ENCODE measurements around the gene IMPDH1.
A peak's percentile ranks its signal among the peaks of the same experiment; 100 is the strongest.

IMPDH1 gene

DNA sequence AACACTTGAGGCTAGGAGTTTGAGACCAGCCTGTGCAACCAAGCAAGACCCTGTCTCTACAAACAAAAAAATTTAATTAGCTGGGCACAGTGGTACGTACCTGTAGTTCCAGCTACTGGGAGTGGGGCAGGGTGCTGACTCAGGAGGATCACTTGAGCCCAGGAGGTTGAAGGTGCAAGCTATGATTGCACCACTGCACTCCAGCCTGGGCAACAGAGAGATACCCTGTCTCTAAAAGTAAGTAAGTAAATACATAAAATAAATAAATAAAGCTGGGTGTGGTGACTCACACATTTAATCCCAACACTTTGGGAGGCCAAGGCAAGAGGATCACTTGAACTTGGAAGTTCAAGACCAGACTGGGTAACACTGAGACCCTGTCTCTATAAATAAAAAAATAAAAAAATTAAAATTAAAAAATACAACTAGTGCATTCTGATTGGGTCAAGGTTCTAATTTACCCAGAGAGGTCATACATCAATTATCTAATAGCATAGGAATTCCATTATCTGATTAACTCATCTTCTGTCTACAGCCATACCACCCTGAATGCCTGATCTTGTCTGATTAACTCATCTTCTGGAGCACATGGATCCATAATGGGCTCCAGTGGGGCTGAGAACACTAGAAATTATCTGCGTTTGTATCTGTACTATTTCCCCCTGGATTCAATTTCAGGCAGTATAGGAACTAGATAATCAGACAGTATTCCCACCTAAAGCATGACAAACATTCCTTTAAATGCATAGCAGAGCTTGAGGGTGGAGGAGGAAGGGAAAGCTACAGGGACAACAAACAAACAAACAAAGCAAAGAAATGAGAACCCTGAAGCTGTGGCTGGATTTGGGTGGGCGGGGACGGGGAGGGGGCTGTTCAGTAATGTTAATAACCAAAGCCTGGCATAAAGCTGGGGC is 24.9 kb upstream of the IMPDH1 start:
- no peak for DNase-seq (ENCODE audit: low read depth)

DNA sequence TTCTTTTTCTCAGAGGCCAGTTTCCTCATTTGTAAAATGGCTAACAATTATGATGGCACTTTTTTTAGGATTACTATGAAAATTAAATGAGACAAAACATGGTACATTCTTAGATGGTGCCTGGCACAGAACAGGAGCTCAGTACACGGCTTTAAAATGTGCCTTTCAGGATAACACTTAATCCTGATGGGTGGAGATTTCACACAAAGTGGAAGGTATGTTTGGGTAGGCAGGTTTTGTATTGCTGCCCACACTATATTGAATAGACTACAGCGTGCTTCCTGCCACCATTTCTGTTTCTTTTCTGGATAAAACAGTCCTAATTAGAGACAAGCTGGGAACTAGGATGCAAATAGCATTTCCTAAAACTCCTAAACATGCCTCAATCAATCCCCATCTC is 22.0 kb upstream of the IMPDH1 start:
- no peak for DNase-seq (ENCODE audit: low read depth)

DNA sequence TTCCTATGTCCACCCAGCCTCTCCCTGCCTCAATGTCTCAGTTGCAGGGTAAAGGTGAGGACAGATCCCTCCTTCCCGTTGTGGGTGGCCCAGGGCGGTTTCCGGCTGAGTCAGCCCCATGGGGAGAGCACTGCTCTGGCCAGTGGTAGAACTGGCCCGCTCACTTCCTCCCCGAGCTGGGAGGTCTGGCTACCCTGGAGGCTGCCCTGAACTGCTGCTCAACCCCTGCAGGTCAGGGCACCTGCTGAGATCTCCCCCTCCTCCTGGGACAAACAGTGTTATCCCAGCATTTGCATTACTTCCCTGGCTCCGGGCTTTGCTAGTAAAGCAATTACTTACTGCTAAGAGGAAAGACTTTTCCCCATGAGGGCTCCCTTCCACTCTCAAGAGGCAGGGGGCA is 21.4 kb upstream of the IMPDH1 start:
- DNase-seq (ENCODE audit: low read depth): no peak

DNA sequence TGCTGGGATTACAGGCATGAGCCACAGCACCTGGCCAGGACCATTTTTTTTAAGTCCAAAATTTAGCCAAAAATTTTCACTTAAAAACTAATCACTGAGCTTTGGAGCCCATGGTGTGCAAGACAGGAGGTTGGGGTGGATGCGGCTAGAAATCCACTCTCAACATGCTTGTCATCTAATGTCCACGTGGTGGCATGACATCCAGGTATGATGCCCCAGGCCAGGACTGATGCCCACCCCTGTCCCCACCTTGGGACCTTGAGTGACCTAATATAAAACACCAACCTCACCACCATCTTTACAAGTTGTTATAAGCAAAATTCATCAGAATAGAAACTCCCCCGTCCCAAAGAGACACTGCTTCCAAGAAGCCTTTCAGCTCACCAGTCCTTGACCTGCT is 20.4 kb upstream of the IMPDH1 start:
- no peak for DNase-seq (ENCODE audit: low read depth)

DNA sequence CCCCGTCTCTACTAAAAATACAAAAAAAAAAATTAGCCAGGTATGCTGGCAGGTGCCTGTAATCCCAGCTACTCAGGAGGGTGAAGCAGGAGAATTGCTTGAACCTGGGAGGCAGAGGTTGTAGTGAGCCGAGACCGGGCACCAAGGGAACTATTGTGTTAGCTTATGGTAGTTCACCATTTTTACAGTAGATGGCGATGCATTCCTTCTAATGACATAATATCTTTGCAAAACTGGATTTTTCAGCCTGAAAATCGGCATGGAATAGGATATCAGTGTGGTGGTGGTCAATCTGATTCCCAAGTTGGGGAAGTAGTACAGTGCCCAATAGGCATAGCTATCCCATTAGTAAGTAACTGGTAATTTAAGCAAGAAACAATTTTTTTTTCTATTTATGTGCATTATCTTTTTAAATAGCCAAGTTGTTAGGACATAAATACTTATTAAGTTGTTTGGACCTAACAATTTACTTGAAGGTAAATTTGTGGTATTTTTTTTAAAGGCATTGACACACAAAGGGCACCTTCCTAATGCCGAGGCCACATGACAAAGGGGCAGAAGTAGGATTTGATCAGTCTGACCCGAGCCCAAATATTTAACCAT is 17.6 kb upstream of the IMPDH1 start:
- no peak for DNase-seq (ENCODE audit: low read depth)

DNA sequence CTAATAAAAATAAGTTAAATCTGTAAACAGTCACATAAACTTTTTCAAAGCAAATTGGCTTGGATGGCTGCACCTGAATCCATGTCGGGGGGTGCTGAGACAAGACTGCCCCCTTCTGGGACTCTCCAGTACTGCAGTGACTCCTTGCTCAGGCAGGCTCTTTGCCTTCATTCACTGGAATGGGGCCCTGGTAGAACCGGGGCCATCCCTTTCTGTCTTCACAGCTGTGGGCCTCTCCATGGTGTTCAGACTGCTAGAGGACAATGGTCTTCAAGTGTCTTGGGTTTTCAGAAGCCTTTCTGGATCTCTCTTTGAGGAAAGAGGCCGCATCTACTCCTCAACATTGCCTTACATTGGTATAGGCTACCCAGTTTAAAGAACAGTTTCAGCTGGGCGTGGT is 16.1 kb upstream of the IMPDH1 start:
- peak; percentile 58 for DNase-seq (ENCODE audit: low read depth)

DNA sequence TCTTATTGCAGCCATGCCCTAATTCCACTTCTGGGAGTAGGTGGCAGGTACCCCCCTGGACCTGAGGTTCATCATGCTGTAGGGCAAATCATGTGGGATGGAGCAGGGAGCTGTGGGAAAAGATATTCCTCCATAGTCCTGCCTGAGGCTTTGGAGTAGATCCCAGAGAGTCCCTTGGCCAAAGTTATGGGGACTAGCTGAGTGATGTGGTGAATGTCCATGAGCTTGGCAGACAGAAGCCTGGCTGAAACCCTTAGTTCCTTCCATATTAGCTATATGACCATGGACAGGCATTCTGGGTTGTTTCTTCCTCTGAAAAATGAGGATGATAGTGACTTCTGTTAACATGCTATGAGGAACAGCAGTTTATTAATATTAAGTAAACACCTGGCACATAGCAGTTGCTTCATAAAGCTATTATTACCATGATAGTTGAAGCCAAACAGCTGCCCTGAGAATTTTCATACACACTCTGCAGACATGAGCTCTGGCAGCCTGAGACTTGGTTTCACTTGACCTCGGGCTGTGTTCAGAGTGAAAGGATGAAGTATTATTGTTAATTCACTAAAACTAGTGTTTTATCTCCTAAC is 15.0 kb upstream of the IMPDH1 start:
- DNase-seq (ENCODE audit: low read depth): no peak

DNA sequence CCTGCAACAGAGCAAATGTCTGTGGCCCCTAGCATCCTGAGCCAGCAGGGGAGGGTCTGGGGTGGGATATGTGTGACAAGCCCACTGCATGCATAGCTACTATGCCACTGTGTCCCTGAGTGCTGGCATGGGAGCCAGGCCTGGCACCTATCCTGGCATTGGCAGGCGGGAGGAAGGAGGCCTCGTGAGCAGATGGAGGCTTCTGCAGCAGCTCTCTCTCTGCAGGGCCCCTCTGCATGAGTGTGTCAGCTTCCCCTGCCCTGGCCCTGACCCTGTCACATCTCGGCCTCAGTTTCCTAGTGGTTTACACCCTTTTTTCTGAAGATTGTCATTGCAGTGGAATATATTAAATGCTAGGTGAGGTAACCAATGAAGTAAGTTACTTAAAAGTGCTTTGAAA is 13.1 kb upstream of the IMPDH1 start:
- no peak for DNase-seq (ENCODE audit: low read depth)

DNA sequence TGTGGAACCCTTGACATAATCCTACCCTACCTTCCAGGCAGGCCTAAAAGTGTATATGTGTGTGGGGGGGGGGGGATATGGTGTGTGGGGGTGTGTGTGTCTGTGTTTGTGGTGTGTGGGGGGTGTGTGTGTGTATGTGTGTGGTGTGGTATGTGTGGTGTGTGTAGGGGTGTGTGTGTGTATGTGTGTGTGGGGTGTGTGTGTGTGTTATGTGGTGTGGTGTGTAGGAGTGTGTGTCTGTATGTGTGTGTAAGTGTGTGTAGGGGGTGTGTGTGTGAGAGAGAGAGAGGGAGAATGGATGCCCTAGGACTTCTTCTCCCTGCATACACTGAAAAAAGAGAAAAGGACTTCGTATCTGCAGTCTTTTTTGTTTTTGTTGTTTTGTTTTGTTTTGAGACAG is 12.3 kb upstream of the IMPDH1 start:
- no peak for DNase-seq (ENCODE audit: low read depth)

DNA sequence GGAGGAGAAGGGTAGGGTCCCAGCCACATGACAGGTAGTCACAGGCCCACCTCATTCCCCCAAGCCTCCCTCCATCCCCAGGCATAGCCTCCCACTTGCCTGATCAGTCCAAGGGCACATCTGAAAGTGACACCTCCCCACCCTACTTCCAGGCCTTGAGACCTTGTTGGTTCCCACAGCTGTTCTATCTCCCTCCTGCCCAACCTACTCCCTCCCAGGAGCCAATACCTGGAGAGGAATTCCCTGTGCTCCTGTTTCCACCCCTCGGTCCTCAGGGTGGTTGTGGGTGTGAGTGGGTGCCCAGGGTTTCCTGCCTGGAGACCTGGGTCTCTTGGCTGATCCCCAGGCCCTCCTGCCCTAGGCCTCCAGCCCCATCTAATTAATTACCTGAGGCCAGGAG is 11.6 kb upstream of the IMPDH1 start:
- DNase-seq (ENCODE audit: low read depth): no peak

DNA sequence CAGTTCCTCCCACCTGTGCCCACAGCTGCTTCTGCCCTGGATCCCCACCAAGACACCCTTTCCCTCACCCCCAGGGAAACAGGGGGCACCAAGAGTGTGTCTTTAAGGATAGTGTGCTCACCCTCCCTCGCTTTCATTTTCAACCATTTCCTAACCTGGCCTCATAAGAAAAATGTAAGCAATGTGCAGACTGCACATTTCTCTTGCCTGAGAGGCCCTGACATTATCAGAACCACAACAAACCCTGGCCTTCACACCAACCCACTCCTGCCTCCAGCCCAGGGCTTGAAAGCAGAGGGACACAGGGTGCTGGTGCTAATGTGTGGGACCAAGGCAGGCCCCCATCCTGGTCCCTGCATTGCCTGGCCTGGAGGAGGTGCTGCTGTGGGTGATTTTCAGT is 11.0 kb upstream of the IMPDH1 start:
- no peak for DNase-seq (ENCODE audit: low read depth)

DNA sequence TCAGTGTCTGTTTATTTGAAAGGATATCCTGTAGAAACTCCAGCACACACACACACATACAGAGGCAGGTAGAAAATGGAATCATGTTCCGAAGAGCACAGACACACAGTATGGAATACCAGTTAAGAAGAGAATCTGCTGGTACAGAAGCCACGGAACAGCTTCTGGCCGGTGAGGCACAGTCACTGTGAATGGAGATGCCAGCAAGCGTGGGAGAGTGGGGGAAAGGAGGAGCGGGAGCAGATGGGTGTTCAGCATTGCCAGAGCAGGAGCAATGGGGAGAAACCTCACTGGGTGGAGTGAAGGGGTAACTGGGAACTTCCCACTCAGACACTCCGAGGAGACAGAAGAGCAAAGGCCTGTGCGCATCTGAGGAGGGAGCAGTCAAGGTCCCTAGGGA is 9.5 kb upstream of the IMPDH1 start:
- no peak for DNase-seq (ENCODE audit: low read depth)

DNA sequence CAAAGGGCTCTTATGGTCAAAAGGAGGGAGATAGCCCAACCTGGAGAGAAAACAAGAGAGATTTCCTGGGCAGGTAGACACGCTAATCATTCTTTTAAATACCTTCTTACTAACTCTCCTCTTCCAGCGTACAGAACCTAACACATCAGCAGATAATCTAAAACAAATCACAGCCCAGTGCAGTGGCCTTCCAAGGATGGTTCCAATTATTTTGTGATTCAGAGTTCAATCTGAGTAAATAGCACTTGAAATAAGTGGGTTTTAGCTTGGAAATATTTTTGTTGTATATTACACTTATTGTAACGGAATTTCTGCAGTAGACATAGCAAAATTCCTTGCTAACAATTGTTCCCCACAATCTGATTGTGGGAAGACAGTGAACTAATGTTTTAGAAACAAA is 7.3 kb upstream of the IMPDH1 start:
- no peak for DNase-seq (ENCODE audit: low read depth)

DNA sequence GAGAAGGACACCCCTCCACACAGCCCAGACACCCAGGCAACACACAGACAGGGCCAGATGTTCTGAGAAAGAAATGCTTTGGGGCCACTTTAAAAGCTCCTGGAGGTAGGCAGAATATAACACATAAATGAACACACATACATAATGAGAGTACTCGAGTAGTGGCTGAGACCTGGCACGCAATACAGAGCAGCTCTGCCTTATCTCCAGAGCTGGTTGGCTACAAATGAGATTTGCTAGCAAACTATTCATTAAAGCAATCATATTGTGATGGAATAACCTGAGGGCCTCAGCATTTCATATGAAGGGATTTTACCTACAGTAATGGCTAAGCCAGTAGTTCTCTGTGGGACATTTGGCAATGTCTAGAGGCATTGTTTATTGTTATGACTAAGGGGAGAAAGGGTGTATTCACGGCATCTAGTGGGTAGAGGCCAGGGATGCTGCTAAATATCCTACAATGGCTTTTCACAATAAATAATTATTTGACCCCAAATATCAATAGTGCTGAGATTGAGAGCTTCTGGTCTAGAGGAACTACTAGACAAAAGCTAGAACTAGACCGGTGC is 5.5 kb upstream of the IMPDH1 start:
- no peak for DNase-seq (ENCODE audit: low read depth)

DNA sequence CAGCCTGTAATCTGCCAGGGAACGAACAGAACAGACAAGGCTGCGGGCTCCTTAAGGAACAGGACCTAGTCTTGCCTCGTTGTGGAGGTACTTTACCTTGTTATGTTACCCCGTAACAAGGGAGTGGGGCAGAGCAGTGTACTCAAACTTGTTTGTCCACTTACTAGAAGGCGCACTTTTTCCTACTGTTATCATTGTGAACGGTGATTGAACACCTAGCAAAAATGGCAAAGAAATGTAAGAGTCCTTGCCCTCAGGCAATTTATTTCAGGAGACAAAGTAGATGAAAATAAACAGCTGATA is 620 bp upstream of the IMPDH1 start:
- DNase-seq (ENCODE audit: low read depth): no peak

DNA sequence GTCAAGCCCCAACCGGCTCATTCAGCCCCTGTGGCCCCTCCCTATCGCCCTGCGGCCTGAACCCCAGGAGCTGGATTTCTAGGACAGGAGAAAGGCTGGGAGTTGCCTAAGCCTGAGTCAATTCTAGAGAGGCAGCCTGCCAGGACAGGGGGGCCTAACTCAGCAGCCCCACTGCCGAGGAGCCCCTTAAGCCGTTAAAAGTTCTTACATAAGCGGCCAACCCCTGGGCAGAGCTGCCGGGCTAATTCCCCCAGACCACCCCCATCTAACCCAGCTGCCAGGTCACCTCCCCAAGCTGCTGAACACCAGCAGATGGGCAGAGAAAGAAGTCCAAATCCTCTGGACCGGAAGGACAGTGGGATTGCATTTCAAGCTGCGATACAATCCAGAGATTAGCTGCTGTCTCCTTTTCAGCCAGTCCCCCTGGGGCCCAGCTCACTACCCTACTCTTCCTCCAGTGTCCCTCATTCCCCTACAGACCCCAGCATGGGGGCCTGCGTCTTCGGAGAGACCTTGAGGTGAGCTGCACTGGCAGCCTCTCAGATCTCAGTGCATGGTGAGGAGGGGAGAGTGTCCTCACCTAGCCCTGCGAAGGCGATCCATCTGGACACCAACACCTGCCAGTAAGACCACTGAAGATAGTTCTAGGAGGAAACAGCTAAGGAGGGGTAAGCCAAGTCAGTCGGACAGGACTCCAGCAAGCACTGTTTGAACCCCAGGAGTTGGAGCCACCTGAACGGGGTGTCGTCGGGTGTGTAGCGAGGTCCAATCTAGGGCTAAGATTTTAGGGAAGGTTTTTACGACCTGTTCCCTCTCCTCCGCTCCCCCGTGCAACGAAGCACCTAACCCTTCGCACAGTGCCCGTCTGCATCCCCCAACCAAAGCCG is 830 bp downstream of the IMPDH1 start:
- no peak for DNase-seq (ENCODE audit: low read depth)

DNA sequence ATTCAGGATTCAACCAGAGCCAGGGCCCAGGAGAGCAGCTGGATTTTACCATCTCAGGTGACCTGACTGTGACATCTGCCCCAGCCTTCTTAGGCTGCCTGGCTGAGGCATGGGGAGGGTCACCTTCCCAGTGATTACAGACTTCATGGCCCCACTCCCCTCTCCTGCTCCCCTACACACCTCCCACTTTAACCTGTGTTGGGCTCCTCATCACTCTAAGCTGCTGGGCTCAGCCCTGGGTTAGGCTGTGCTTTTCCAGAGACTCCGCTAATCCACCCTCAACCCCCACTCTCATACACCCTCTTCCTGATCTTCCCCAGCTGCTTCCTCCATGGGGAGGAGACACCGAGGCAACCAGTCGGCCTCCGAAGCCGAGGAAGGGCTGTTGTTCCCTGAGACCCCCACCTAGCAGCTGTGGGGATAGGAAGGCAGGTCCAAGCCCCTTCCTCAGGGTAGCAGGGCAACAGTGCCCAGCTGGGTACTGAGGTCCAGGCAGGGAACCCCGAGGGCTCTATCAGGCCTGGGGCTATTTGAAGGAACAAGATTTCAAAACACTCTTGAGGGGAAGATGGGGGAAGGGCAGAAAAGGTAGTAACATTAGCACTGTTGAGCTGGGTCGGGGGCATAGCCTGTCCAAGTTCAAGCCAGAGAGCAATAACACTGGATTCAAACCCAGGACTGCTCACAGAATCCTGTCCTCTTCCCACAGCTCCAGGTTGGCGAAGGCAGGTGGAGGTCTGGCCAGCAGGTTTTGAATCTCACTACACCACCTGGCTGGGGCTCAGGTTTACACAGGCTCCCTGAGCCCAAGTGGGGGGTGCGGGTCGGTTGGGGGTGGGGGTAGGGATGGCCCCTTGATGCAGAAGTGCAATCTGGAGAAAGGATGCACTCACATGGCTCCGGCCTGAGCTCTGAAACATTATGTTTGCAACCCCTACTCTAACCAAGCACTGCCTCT is 1.8 kb downstream of the IMPDH1 start:
- DNase-seq (ENCODE audit: low read depth): no peak

DNA sequence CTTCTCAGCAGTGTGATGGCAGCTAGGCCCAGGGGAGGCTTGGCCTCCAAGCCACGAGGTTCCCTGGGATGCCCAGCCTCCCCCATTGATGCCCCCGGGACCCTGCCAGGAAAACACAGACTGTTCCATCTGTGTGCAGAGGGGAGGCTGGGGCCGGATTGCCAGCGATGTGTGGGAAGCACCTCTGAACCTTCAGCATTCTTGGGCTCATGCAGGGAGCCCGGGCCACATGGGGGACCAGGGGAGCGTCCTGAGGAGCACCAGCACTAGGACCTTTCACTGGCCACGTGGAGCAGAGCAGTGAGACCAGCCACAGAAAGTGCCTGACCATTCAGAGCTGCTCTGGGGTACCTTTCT is 2.6 kb downstream of the IMPDH1 start:
- DNase-seq (ENCODE audit: low read depth): no peak

DNA sequence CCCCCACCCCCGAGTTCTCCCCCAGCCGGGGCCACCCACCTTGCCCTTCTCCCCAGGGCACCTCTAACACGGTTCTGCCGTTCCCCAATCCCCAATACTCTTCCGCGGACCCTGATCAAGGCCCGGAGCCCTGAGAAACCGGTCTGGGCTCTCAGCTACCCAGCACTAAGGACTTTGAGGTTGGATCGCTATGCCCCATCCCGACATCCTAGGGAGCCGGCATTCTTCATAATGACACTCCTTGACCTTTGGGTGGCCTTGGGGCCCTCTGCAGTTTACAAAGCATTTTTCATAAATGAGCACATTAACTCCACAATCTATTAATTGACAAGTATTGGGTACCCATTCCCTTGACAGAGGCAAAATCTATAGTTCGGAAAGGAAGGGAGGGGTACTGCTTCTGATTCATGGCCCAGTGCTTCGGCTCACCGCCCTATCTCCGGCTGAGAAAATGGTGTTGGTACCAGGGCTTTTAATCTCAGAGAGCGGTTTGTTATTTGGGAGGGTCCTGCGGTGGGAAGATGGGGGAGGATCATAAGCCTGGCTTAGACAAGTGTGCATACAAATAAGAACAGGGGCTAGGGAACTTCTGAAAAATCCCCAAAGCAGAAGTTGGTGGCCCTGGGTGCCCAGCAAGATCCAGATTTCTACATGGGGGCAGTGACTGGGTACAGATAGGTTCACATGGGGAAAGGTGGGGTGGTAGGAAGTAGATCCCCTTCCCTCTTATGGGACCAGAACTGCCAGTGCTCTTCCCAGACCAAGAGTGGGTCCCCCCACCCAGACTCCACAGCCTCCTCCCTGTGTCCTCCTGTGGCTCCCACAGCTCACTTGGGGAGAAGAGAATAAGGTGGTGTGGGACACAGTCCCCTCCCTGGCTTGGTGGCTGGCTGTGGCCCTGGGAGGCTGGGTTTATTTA is 3.2 kb downstream of the IMPDH1 start:
- DNase-seq (ENCODE audit: low read depth): no peak
